Heart left ventricle (tissue), 16 donors: Measurements from ENCODE around the gene TNRC6A. TPM values are rescaled to one million over a fixed set of nuclear protein-coding genes. Genes with fewer than 3 reads are reported as not detected.

Experiments
- ATAC-seq, 4 donors: fragments of 200-7000 bp; cut with Tn5 transposase; one replicate each; pipeline ENCODE4 v1.9.1; 2020 to 2022; ENCODE audit warnings: moderate library complexity in 4 of 4, mild to moderate bottlenecking in 3 of 4, moderate number of reproducible peaks in 1 of 4
- DNase-seq, 5 donors: peaks; one replicate each; pipeline ENCODE4 v3.0.0-alpha.2; 2020
- H3K27ac ChIP-seq, 12 donors: fragments of 200-600 bp; sonication (generic) in 4 of 12; one replicate each; pipeline versions ENCODE4 v1.5.0 to v1.8.0; 2016 to 2022; ENCODE audit warnings: mild to moderate bottlenecking in 2 of 12
- H3K27me3 ChIP-seq, 9 donors: fragments of 200-600 bp; sonication (generic) in 2 of 9; one replicate each; pipeline versions ENCODE4 v1.5.1 to v1.8.0; 2016 to 2022; ENCODE audit warnings: mild to moderate bottlenecking in 3 of 9
- H3K36me3 ChIP-seq, 9 donors: fragments of 200-600 bp; sonication (generic) in 2 of 9; one replicate each; pipeline versions ENCODE4 v1.5.0 to v1.8.0; 2018 to 2022; ENCODE audit warnings: mild to moderate bottlenecking in 2 of 9
- H3K4me1 ChIP-seq, 12 donors: fragments of 200-600 bp; sonication (generic) in 4 of 12; one replicate each; pipeline versions ENCODE4 v1.5.0 to v1.8.0; 2016 to 2022; ENCODE audit warnings: mild to moderate bottlenecking in 3 of 12
- H3K4me3 ChIP-seq, 12 donors: fragments of 200-600 bp; sonication (generic) in 4 of 12; one replicate each; pipeline versions ENCODE4 v1.5.0 to v1.8.0; 2017 to 2022; ENCODE audit warnings: mild to moderate bottlenecking in 9 of 12, moderate library complexity in 4 of 12
- H3K9me3 ChIP-seq, 12 donors: fragments of 200-600 bp; sonication (generic) in 4 of 12; one replicate each; pipeline versions ENCODE4 v1.5.0 to v1.8.0; 2016 to 2022; ENCODE audit warnings: mild to moderate bottlenecking in 1 of 12
- POLR2A ChIP-seq, 2 donors: fragments of 450-650 bp; IDR thresholded peaks; one replicate each; pipeline ENCODE4 v1.6.1; 2017; ENCODE audit warnings: antibody characterized with exemption in 2 of 2, mild to moderate bottlenecking in 2 of 2, moderate library complexity in 2 of 2
- WGBS, 4 donors: extraction: QIAGEN DNeasy Blood & Tissue Kit in 2 of 4; methylation state at CpG; one replicate each; pipeline versions ENCODE4 v1.1.5 to v1.1.7; 2013 to 2018; 5-methylcytosine and 5-hydroxymethylcytosine counted together
- intact Hi-C, 10 donors: fragments of 100-400 bp; cut with DNase I; formaldehyde crosslinking; loops; one replicate each; pipeline versions ENCODE4 v1.11.1 to v1.14.2; 2022
- polyA plus RNA-seq, 2 donors: library from polyadenylated mRNA; stranded (reverse); fragments of 200-250 nt; gene quantifications; one replicate each; pipeline ENCODE4 v1.2.3, GENCODE V29; 2013
- total RNA-seq, 9 donors: library from RNA; depleted of rRNA in 2 of 9; stranded (reverse); fragments of >200 nt in 2 of 9; fragmentation: NEBNext Ultra II Directional in 3 of 9; extraction: Animal tissue kit (Norgen Biotek cat#: 25700) in 3 of 9; gene quantifications; one replicate each; pipeline versions ENCODE4 v1.1.0 to v1.2.4, GENCODE V29; 2016 to 2023
- TF ChIP-seq, protein P1 (sequence below), 12 donors: fragments of 200-600 bp; sonication (generic) in 4 of 12; IDR thresholded peaks; one replicate each; pipeline versions ENCODE4 v1.5.0 to v1.8.0; 2018 to 2022; ENCODE audit warnings: antibody characterized with exemption in 12 of 12, mild to moderate bottlenecking in 5 of 12
- donor health status: ischemic (EF 13 %, LVEDD 7.1; RV severe dilation, severe dysfunction).
- donor health status: healthy with polysubstance abuse.
- donor health status: DM: no; HTN: yes; CAD: no.
- donor health status: DM: no; HTN: no; CAD: no.
- donor health status: ischemic (EF 25% LVEDD 6.9; RV normal size, moderate dysfunction).
- donor health status: ischemic (EF 25% LVEDD 5.7; RV mildly dilated, moderate dysfunction).
- donor health status: healthy.
- donor health status: DM: yes; HTN: yes; CAD: no.
- donor health status: ischemic (EF 35%, LVEDD 5.7; RV mildly dilated, moderate dysfunction).
- donor health status: nonischemic (EF 11% LVEDD 7.7; RV severe dilation, severe dysfunction).
- donor health status: DM: yes; HTN: yes; CAD: no.
- donor health status: PGD.
- donor health status: ischemic (EF 29% LVEDD 5.4; RV normal size, mild dysfunction).
- donor health status: nonischemic (EF 23%, LVEDD 6.1; RV moderate dilation, normal function).

TNRC6A gene
- total and polyA plus RNA-seq, 11 donors, result 16.0 to 53.1 (median 35.5) TPM

DNA sequence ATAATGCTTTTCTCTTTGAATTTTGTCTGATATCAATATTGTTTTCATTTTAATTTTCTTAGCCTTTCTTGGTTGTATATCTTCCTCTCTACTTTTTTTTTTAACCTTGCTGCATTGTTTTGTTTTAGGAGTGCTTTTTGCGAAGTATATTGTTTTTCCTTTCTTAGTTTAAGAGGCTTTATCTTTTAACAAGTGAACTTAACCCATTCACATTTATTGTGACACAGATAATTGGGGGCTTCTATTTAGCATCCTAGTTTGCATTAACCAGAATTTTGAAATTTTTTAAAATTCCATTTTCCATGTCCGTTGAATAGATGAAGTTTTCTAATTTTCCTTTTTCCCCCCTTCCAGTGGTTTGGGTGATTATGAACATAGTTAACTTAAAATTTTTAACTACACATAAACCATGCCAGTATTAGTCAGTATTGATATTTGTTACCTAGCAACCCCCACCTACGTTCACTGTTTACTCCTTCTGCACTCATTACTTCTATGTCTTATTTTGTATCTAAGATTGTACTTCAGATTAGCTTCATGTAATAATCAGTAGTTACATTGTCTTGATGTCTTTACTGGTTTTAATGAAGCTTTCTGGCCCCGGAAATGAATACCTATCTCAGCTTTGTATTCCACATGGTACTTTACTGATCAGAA lies 44.4 kb downstream of the TNRC6A start:
- Histone ChIP-seq H3K36me3 (peaks cover 0 to 55% (median 41%) of the 10 kb centered on the region in 9 donors), H3K4me3 (no peak overlapping the region), H3K4me1 (peaks cover 0 to 69% (median 39%) of the 10 kb centered on the region in 12 donors), H3K27ac (peak overlapping the region in 1 of 12 donors; percentile 5), H3K27me3 (no peaks in the 10 kb centered on the region), H3K9me3 (peaks cover 0 to 6% (median 0%) of the 10 kb centered on the region in 12 donors)
- ATAC-seq, result no peak
- intact Hi-C loops, result no loop called here
- 88 to 93% (median 91%) methylated on average over 4 of the region's 4 CpGs for WGBS, 4 donors
- DNase-seq, result no peak
- TF ChIP-seq POLR2A (IDR thresholded peaks at IDR 0.05), result no peak
- TF ChIP-seq, protein P1, sequence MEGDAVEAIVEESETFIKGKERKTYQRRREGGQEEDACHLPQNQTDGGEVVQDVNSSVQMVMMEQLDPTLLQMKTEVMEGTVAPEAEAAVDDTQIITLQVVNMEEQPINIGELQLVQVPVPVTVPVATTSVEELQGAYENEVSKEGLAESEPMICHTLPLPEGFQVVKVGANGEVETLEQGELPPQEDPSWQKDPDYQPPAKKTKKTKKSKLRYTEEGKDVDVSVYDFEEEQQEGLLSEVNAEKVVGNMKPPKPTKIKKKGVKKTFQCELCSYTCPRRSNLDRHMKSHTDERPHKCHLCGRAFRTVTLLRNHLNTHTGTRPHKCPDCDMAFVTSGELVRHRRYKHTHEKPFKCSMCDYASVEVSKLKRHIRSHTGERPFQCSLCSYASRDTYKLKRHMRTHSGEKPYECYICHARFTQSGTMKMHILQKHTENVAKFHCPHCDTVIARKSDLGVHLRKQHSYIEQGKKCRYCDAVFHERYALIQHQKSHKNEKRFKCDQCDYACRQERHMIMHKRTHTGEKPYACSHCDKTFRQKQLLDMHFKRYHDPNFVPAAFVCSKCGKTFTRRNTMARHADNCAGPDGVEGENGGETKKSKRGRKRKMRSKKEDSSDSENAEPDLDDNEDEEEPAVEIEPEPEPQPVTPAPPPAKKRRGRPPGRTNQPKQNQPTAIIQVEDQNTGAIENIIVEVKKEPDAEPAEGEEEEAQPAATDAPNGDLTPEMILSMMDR (IDR thresholded peaks at IDR 0.05), result no peak

DNA sequence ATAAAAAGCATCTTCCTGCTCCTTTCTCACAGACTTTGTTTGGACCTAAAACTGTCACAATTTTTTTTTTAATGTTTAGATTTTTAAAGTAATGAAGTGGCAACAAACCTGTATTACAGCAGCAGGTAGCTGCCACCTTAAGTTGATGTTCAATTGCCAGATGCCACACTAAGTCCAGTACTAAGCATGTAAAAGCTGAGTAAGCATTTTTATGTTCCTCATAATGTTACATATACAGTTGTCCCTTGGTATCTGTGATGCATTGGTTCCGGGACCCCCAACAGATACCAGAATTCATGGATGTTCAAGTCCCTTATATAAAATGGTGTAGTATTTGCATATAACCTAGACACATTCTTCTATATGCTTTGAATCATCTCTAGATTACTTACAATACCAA lies 45.1 kb downstream of the TNRC6A start:
- Histone ChIP-seq H3K27ac (peak overlapping the region in 1 of 12 donors; percentile 70), H3K4me3 (no peak overlapping the region), H3K4me1 (peaks cover 0 to 67% (median 38%) of the 10 kb centered on the region in 12 donors), H3K9me3 (peaks cover 0 to 6% (median 0%) of the 10 kb centered on the region in 12 donors), H3K27me3 (no peaks in the 10 kb centered on the region), H3K36me3 (peaks cover 0 to 61% (median 47%) of the 10 kb centered on the region in 9 donors)
- DNase-seq (no peak), ATAC-seq (no peak)
- intact Hi-C loops, result no loop called here
- 90 to 100% (median 95%) methylated on average over 1 of the region's 1 CpG for WGBS, 4 donors
- TF ChIP-seq, protein P1 (IDR thresholded peaks at IDR 0.05), result no peak
- TF ChIP-seq POLR2A (IDR thresholded peaks at IDR 0.05), result no peak

DNA sequence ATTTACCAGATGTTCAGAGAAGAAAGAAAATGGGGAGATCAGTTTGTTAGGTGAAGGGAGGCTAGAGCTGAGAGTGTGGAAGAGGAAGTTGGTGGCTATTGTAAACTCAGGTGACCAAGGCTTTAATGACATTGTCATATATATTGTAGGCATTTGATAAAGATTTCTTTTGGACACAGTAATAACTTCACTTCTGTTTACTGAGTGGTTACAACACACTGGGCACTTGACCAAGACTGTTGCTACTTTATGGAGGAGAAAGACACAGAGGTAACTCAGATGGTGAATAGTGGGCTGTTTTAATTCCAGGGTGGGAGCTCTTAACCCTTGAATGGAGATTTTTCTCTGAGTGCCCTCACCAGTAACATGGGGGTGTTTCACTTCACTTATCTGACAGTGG lies 46.0 kb downstream of the TNRC6A start:
- TF ChIP-seq POLR2A (IDR thresholded peaks at IDR 0.05), result no peak
- TF ChIP-seq, protein P1 (IDR thresholded peaks at IDR 0.05), result no peak
- H3K9me3 ChIP-seq, result peaks cover 0 to 6% (median 0%) of the 10 kb centered on the region in 12 donors
- intact Hi-C loops, result loop anchor here in 3 of 10 donors (5.0 kb wide), 1 partner anchor 43 kb away; no protein-coding TSS in a partner anchor
- H3K36me3 ChIP-seq, result peaks cover 0 to 70% (median 56%) of the 10 kb centered on the region in 9 donors
- no peak overlapping the region for H3K4me3 ChIP-seq
- DNase-seq (no peak), ATAC-seq (peak in 2 of 4 donors; percentile 20 to 36)
- H3K27ac ChIP-seq, result peak overlapping the region in 9 of 12 donors; percentile 1 to 75 (median 62)
- peaks cover 0 to 62% (median 35%) of the 10 kb centered on the region in 12 donors for H3K4me1 ChIP-seq
- H3K27me3 ChIP-seq, result no peaks in the 10 kb centered on the region

DNA sequence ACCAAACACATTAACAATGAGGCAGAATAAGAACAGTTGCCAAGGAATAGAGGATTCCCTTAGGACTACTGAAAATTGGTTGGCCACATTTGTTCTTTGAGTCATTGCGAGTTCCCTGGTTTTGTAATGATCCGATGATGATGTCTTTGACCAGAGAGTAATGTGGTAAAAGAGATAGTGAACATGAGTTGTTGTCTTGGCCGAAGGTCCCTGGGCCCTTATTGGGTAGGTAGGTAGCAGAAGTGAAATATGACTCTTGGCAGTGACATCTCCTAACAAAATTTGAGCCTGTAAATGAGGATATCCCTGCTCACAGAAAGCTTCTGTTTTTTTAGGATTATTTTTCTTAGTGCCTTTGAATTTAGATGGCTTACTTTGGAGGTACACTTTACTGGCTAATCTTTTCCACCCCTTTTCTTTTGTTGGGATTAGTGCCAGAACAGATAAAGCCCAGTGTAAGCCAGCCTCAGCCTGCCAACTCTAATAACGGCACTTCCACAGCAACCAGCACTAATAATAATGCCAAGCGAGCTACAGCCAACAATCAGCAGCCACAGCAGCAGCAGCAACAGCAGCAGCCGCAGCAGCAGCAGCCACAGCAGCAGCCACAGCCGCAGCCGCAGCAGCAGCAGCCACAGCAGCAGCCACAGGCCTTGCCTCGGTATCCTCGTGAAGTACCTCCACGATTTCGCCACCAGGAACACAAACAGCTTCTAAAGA lies 47.2 kb downstream of the TNRC6A start:
- H3K36me3 ChIP-seq, result peaks cover 0 to 75% (median 60%) of the 10 kb centered on the region in 9 donors
- intact Hi-C loops, result loop anchor here in 4 of 10 donors (2.0 to 5.0 kb wide), 2 partner anchors 44 to 46 kb away; no protein-coding TSS in a partner anchor
- H3K27ac ChIP-seq, result peak overlapping the region in 11 of 12 donors; percentile 28 to 75 (median 62)
- no peak for TF ChIP-seq POLR2A (IDR thresholded peaks at IDR 0.05)
- TF ChIP-seq, protein P1 (IDR thresholded peaks at IDR 0.05), result no peak
- H3K4me3 ChIP-seq, result no peak overlapping the region
- no peaks in the 10 kb centered on the region for H3K27me3 ChIP-seq
- ATAC-seq, result peak; percentile 80 to 87 (median 84)
- 51 to 58% (median 55%) methylated on average over 11 to 12 of the region's 12 CpGs for WGBS, 4 donors
- H3K4me1 ChIP-seq, result peaks cover 0 to 60% (median 35%) of the 10 kb centered on the region in 12 donors
- peaks cover 0 to 6% (median 0%) of the 10 kb centered on the region in 12 donors for H3K9me3 ChIP-seq
- peak; percentile 33 to 68 (median 63) for DNase-seq
